B cell (primary cell): ENCODE measurements around the gene GRM8. TPM values are rescaled to one million over a fixed set of nuclear protein-coding genes. Genes with fewer than 3 reads are reported as not detected.

Experiments used
- ATAC-seq: fragments of 200-7000 bp; cut with Tn5 transposase; one replicate; pipeline ENCODE4 v1.10.0; 2021; ENCODE audit warnings: low read depth, mild to moderate bottlenecking, moderate number of reproducible peaks, moderate library complexity
- CTCF ChIA-PET: fragments of 350-600 bp; sonication (Branson Sonifier 250); formaldehyde crosslinking; loops from one replicate; lab custom pipeline; 2021; ENCODE audit warnings: antibody characterized with exemption, inconsistent platforms; lab: Charles Lee
- POLR2A ChIA-PET: fragments of 350-600 bp; sonication (Branson Sonifier 250); formaldehyde crosslinking; loops from one replicate; lab custom pipeline; 2021; ENCODE audit warnings: antibody characterized with exemption; lab: Charles Lee
- DNase-seq: peaks from one replicate; pipeline ENCODE4 v3.0.0; 2013
- H2AFZ ChIP-seq: 2 replicates; pipeline ENCODE4 v1.6.1; 2012; ENCODE audit warnings: mild to moderate bottlenecking, low read depth, low read length; ENCODE audit not compliant: insufficient read depth, poor library complexity, severe bottlenecking
- H3K27ac ChIP-seq, 2 donors: 1 replicate in 1 of 2; 2 replicates in 1 of 2; pipeline ENCODE4 v1.5.1; 2012 to 2013; ENCODE audit warnings: low read length in 2 of 2, mild to moderate bottlenecking in 2 of 2, moderate library complexity in 1 of 2
- H3K27me3 ChIP-seq, 4 experiments: fragments of 200-600 bp in 1 of 4; sonication (generic) in 1 of 4; replicated peaks in 1 of 4; 1 replicate in 2 of 4; 2 replicates in 2 of 4; pipeline versions ENCODE4 v1.6.1 to v1.7.0; 2013 to 2016; ENCODE audit warnings: low read length in 3 of 4, mild to moderate bottlenecking in 2 of 4, mixed read lengths in 1 of 4, moderate library complexity in 1 of 4; ENCODE audit not compliant: insufficient read depth in 4 of 4, control insufficient read depth in 3 of 4; ENCODE audit errors: control extremely low read depth in 1 of 4
- H3K36me3 ChIP-seq, 2 experiments: replicated peaks in 1 of 2; 1 replicate in 1 of 2; 2 replicates in 1 of 2; pipeline versions ENCODE4 v1.6.1 to v1.7.1; 2013; ENCODE audit warnings: low read length in 1 of 2; ENCODE audit not compliant: insufficient read depth in 2 of 2, control insufficient read depth in 1 of 2; ENCODE audit errors: control extremely low read depth in 1 of 2, extremely low read depth in 1 of 2
- H3K4me1 ChIP-seq, 2 donors: fragments of 200-600 bp in 1 of 2; sonication (generic) in 1 of 2; 1 replicate in 1 of 2; 2 replicates in 1 of 2; pipeline versions ENCODE4 v1.5.1 to v1.6.1; 2013 to 2017; ENCODE audit warnings: low read length in 2 of 2; ENCODE audit not compliant: control insufficient read depth in 2 of 2, insufficient read depth in 2 of 2
- H3K4me2 ChIP-seq: replicated peaks from 2 replicates; pipeline ENCODE3; 2012; ENCODE audit warnings: mild to moderate bottlenecking, low read depth, low read length; ENCODE audit not compliant: poor library complexity, severe bottlenecking
- H3K4me3 ChIP-seq, 5 experiments: fragments of 200-600 bp in 1 of 5; sonication (generic) in 1 of 5; 1 replicate in 3 of 5; 2 replicates in 2 of 5; pipeline versions ENCODE4 v1.5.1 to v1.7.0; 2011 to 2016; ENCODE audit warnings: low read length in 4 of 5, mild to moderate bottlenecking in 4 of 5, low read depth in 2 of 5, control low read depth in 1 of 5, moderate library complexity in 1 of 5; ENCODE audit not compliant: insufficient read depth in 1 of 5; ENCODE audit errors: control extremely low read depth in 1 of 5, extremely low read depth in 1 of 5
- H3K79me2 ChIP-seq: fragments of 200-600 bp; sonication (generic); one replicate; pipeline ENCODE4 v1.6.0; 2016; ENCODE audit warnings: low read length; ENCODE audit not compliant: control insufficient read depth, insufficient read depth
- H3K9ac ChIP-seq: fragments of 200-600 bp; sonication (generic); 2 replicates; pipeline ENCODE4 v1.6.1; 2017; ENCODE audit warnings: mild to moderate bottlenecking, low read length, moderate library complexity
- H3K9me3 ChIP-seq, 3 donors: one replicate each; pipeline versions ENCODE4 v1.6.1 to v1.7.1; 2013; ENCODE audit warnings: low read length in 2 of 3; ENCODE audit not compliant: control insufficient read depth in 2 of 3, insufficient read depth in 1 of 3; ENCODE audit errors: control extremely low read depth in 1 of 3
- H4K20me1 ChIP-seq: 2 replicates; pipeline ENCODE4 v1.6.0; 2012; ENCODE audit warnings: mild to moderate bottlenecking, low read length; ENCODE audit not compliant: insufficient read depth, control insufficient read depth, poor library complexity, severe bottlenecking
- H3K27ac Mint-ChIP-seq: one replicate; pipeline ENCODE4 v1.8.0; 2021; ENCODE audit warnings: mixed read lengths
- H3K27me3 Mint-ChIP-seq: one replicate; pipeline ENCODE4 v1.8.0; 2021; ENCODE audit warnings: mixed read lengths
- H3K4me1 Mint-ChIP-seq: one replicate; pipeline ENCODE4 v1.8.0; 2021; ENCODE audit warnings: mixed read lengths
- H3K4me3 Mint-ChIP-seq: one replicate; pipeline ENCODE4 v1.8.0; 2021; ENCODE audit warnings: mixed read lengths
- H3K9me3 Mint-ChIP-seq: one replicate; pipeline ENCODE4 v1.8.0; 2022; ENCODE audit warnings: mixed read lengths; ENCODE audit not compliant: insufficient read depth
- EZH2 ChIP-seq: IDR thresholded peaks from 2 replicates; pipeline ENCODE4 v1.6.1; 2012; ENCODE audit warnings: borderline replicate concordance, low read depth, mild to moderate bottlenecking, moderate library complexity, low read length; ENCODE audit not compliant: insufficient read depth, poor library complexity, severe bottlenecking
- WGBS: methylation state at CpG from one replicate; pipeline ENCODE4 v1.1.5; 2013; ENCODE audit warnings: missing lambda C conversion rate; ENCODE audit not compliant: insufficient coverage; 5-methylcytosine and 5-hydroxymethylcytosine counted together
- intact Hi-C: fragments of 100-400 bp; cut with micrococcal nuclease; formaldehyde crosslinking; loops from one replicate; pipeline ENCODE4 v1.10.0; 2022
- polyA plus RNA-seq: library from polyadenylated mRNA; depleted of rRNA; stranded (reverse); fragments of >200 nt; gene quantifications from 2 replicates; pipeline ENCODE4 v1.2.3, GENCODE V29; 2012
- total RNA-seq, 2 donors: library from RNA; stranded (reverse); fragments of 120-200 nt in 1 of 2; gene quantifications; 1 replicate in 1 of 2; 2 replicates in 1 of 2; pipeline versions ENCODE4 v1.2.3 to v1.2.4, GENCODE V29; 2013 to 2022
- TF ChIP-seq, protein P1 (sequence below): fragments of 200-600 bp; IDR thresholded peaks from one replicate; pipeline ENCODE4 v1.8.0; 2022; ENCODE audit warnings: antibody characterized with exemption, mild to moderate bottlenecking

The GRM8 gene
- total and polyA plus RNA-seq, 2 donors (not counting 1 experiment from before 2014, with no cell fraction given) = not detected

DNA sequence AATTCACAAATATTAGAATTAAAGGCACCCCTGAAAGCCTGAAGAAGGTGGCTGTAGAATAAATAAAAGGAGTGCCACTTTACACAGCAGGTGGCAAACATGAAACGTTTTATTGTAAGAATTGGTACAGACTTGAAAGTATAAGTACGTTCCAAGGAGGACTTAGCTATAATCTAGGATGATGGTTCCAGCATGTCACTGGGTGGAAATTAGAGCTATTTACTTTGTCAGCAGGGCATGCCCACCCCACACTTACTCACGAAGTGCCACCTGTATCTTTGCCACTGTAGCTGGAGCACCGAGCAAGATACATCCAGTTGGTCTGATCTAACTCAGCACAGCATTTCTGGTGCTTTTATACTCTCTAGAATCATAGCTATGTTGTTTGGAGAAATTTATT, 97.8 kb downstream of the GRM8 start:
- WGBS = 92% methylated on average over 2 of the region's 4 CpGs
- H3K9ac ChIP-seq = no peak overlapping the region
- H3K36me3 ChIP-seq = no peaks in the 10 kb centered on the region
- Mint-ChIP-seq H3K9me3 (no peaks in the 10 kb centered on the region), H3K27me3 (peaks cover 8% of the 10 kb centered on the region), H3K4me3 (no peak overlapping the region), H3K4me1 (no peaks in the 10 kb centered on the region), H3K27ac (no peak overlapping the region)
- ChIA-PET POLR2A (no interaction called here), CTCF (no interaction called here)
- ATAC-seq (no peak), DNase-seq (no peak)
- H4K20me1 ChIP-seq = no peaks in the 10 kb centered on the region
- no peak for TF ChIP-seq EZH2
- TF ChIP-seq, protein P1, sequence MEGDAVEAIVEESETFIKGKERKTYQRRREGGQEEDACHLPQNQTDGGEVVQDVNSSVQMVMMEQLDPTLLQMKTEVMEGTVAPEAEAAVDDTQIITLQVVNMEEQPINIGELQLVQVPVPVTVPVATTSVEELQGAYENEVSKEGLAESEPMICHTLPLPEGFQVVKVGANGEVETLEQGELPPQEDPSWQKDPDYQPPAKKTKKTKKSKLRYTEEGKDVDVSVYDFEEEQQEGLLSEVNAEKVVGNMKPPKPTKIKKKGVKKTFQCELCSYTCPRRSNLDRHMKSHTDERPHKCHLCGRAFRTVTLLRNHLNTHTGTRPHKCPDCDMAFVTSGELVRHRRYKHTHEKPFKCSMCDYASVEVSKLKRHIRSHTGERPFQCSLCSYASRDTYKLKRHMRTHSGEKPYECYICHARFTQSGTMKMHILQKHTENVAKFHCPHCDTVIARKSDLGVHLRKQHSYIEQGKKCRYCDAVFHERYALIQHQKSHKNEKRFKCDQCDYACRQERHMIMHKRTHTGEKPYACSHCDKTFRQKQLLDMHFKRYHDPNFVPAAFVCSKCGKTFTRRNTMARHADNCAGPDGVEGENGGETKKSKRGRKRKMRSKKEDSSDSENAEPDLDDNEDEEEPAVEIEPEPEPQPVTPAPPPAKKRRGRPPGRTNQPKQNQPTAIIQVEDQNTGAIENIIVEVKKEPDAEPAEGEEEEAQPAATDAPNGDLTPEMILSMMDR = no peak
- H3K4me1 ChIP-seq = no peaks in the 10 kb centered on the region
- H3K27me3 ChIP-seq = no peaks in the 10 kb centered on the region
- H3K27ac ChIP-seq = no peak overlapping the region
- intact Hi-C loops = no loop called here
- H2AFZ ChIP-seq = no peak overlapping the region
- H3K9me3 ChIP-seq = no peaks in the 10 kb centered on the region
- H3K4me2 ChIP-seq = no peak overlapping the region
- no peak overlapping the region for H3K4me3 ChIP-seq
- no peaks in the 10 kb centered on the region for H3K79me2 ChIP-seq

DNA sequence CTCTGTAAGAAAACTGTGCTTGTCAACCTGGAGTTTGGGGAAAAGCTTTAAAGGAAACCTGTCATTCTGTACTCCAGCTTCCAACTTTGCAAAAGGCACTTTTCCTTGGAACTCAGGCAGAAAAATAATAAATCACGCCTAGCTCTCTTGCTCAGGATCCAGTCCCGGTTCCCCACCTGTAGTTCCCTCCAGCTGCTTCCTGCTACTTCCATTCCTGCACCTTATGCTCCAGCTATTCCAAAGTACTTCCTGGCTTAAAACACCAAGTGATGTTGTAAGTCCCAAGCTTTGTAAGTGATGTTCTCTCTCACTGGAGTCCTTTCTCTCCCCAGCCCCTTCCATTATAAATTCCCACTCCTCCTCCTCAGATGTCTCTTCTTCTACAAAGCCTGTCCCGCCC, 98.6 kb downstream of the GRM8 start:
- ATAC-seq = no peak
- Histone ChIP-seq H3K4me2 (no peak overlapping the region), H3K27ac (no peak overlapping the region), H3K4me1 (no peaks in the 10 kb centered on the region), H2AFZ (no peak overlapping the region), H3K27me3 (no peaks in the 10 kb centered on the region), H3K4me3 (no peak overlapping the region), H3K9me3 (no peaks in the 10 kb centered on the region), H3K9ac (no peak overlapping the region), H3K79me2 (no peaks in the 10 kb centered on the region), H3K36me3 (no peaks in the 10 kb centered on the region), H4K20me1 (no peaks in the 10 kb centered on the region)
- Mint-ChIP-seq H3K4me1 (no peaks in the 10 kb centered on the region), H3K27me3 (peaks cover 12% of the 10 kb centered on the region), H3K9me3 (no peaks in the 10 kb centered on the region), H3K4me3 (no peak overlapping the region), H3K27ac (no peak overlapping the region)
- 79% methylated on average over 3 of the region's 3 CpGs for WGBS
- POLR2A ChIA-PET = no interaction called here
- CTCF ChIA-PET = no interaction called here
- TF ChIP-seq, protein P1 = no peak
- no peak for TF ChIP-seq EZH2
- intact Hi-C loops = no loop called here
- no peak for DNase-seq
